HT1080 (cell line): ENCODE data around the gene RPS6KA2. TPM values are rescaled to one million over a fixed set of nuclear protein-coding genes. Genes with fewer than 3 reads are reported as not detected.
A peak's percentile ranks its signal among the peaks of the same experiment; 100 is the strongest.

Experiments
- DNase-seq: peaks from one replicate; pipeline ENCODE4 v3.0.0-alpha.2; 2015; ENCODE audit warnings: low read depth
- polyA plus RNA-seq, 2 experiments: library from polyadenylated mRNA; depleted of rRNA; stranded (reverse); fragments of >200 nt; gene quantifications; 2 replicates each; pipeline ENCODE4 v1.2.3, GENCODE V29; 2015
- total RNA-seq: library from RNA; depleted of rRNA; stranded (reverse); fragments of >200 nt; shearing (Covaris generic); gene quantifications from 2 replicates; pipeline ENCODE4 v1.2.3, GENCODE V29; 2014; rRNA removed

The RPS6KA2 gene
- 3.2 and 5.8 TPM in 2 replicates for total RNA-seq
- polyA plus RNA-seq (2015; cell fraction: cytosol; rRNA removed): 9.1 and 11.5 TPM in 2 replicates
- polyA plus RNA-seq (2015; cell fraction: nucleus; rRNA removed): 9.3 and 10.4 TPM in 2 replicates

GRCh38 chr6:166627033-166627874 is at the start of gene RPS6KA2:
Gene RPS6KA2 (minus strand): TSS chr6:166627251. CDS start chr6:166627019, 232 bp downstream.
- DNase-seq: peak; percentile 99

GRCh38 chr6:166676270-166676860 is 49.3 kb upstream of the RPS6KA2 start:
- DNase-seq: no peak

- no peak for DNase-seq
Observed at GRCh38 chr6:166675736-166676135, 48.7 kb upstream of the RPS6KA2 start.

- no peak for DNase-seq
Observed at GRCh38 chr6:166673309-166673708, 46.3 kb upstream of the RPS6KA2 start.

GRCh38 chr6:166672624-166673206 is 45.7 kb upstream of the RPS6KA2 start:
- DNase-seq: no peak

- DNase-seq: no peak
Observed at GRCh38 chr6:166672146-166672545, 45.1 kb upstream of the RPS6KA2 start.

GRCh38 chr6:166671434-166672081 is 44.5 kb upstream of the RPS6KA2 start:
- no peak for DNase-seq

GRCh38 chr6:166670894-166671293 is 43.8 kb upstream of the RPS6KA2 start:
- DNase-seq: no peak

- DNase-seq: no peak
Observed at GRCh38 chr6:166670013-166670412, 43.0 kb upstream of the RPS6KA2 start.

- DNase-seq: no peak
Observed at GRCh38 chr6:166667796-166668610, 41.0 kb upstream of the RPS6KA2 start.

- no peak for DNase-seq
Observed at GRCh38 chr6:166664135-166664534, 37.1 kb upstream of the RPS6KA2 start.

- DNase-seq: no peak
Observed at GRCh38 chr6:166663568-166663967, 36.5 kb upstream of the RPS6KA2 start.

- no peak for DNase-seq
Observed at GRCh38 chr6:166662690-166663089, 35.6 kb upstream of the RPS6KA2 start.

- no peak for DNase-seq
Observed at GRCh38 chr6:166661327-166662085, 34.5 kb upstream of the RPS6KA2 start.

- no peak for DNase-seq
Observed at GRCh38 chr6:166660157-166660688, 33.2 kb upstream of the RPS6KA2 start.

GRCh38 chr6:166659581-166659980 is 32.5 kb upstream of the RPS6KA2 start:
- no peak for DNase-seq

- DNase-seq: no peak
Observed at GRCh38 chr6:166658792-166659150, 31.7 kb upstream of the RPS6KA2 start.

- no peak for DNase-seq
Observed at GRCh38 chr6:166658115-166658791, 31.2 kb upstream of the RPS6KA2 start.

GRCh38 chr6:166657531-166657930 is 30.5 kb upstream of the RPS6KA2 start:
- DNase-seq: no peak
